ENCODE measurements around the gene GARIN5B. TPM values are rescaled to one million over a fixed set of nuclear protein-coding genes. Genes with fewer than 3 reads are reported as not detected.

The GARIN5B gene
- total RNA-seq, 1 experiment from 2014 or later, result not detected

GRCh38 chr19:55368701-55369563 lies 5.9 kb upstream of the GARIN5B start:
- TF ChIP-seq ZNF219 (CRISPR knock-in tag; IDR thresholded peaks at IDR 0.05; ENCODE audit: borderline replicate concordance) (no peak), ZNF512 (CRISPR knock-in tag; IDR thresholded peaks at IDR 0.05; ENCODE audit: borderline replicate concordance) (no peak), ZNF138 (CRISPR knock-in tag; conservative IDR thresholded peaks at IDR 0.05) (0 out of 2 replicates have a peak, but pooled peaks have one; percentile 62), ARID4B (CRISPR knock-in tag; IDR thresholded peaks at IDR 0.05; ENCODE audit: borderline replicate concordance) (0 out of 2 replicates have a peak, but pooled peaks have one; percentile 23), NR1H2 (CRISPR knock-in tag; IDR thresholded peaks at IDR 0.05) (0 out of 2 replicates have a peak, but pooled peaks have one; percentile 38), ZMAT4 (CRISPR knock-in tag; IDR thresholded peaks at IDR 0.05) (no peak), ZNF423 (CRISPR knock-in tag; IDR thresholded peaks at IDR 0.05) (no peak), JAZF1 (CRISPR knock-in tag; IDR thresholded peaks at IDR 0.05) (no peak), MAX (CRISPR knock-in tag; IDR thresholded peaks at IDR 0.05) (no peak), ZNF425 (CRISPR knock-in tag; conservative IDR thresholded peaks at IDR 0.05) (no peak)
- TF ChIP-seq, protein P1, sequence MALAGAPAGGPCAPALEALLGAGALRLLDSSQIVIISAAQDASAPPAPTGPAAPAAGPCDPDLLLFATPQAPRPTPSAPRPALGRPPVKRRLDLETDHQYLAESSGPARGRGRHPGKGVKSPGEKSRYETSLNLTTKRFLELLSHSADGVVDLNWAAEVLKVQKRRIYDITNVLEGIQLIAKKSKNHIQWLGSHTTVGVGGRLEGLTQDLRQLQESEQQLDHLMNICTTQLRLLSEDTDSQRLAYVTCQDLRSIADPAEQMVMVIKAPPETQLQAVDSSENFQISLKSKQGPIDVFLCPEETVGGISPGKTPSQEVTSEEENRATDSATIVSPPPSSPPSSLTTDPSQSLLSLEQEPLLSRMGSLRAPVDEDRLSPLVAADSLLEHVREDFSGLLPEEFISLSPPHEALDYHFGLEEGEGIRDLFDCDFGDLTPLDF (CRISPR knock-in tag; IDR thresholded peaks at IDR 0.05), result no peak
- H3K27me3 Mint-ChIP-seq (ENCODE audit: low read depth), result peaks cover 80% of the 10 kb centered on the region
- DNase-seq (ENCODE audit: low spot score), result peak; percentile 49
- peak; percentile 13 for ATAC-seq
- peak overlapping the region; percentile 50 for H3K4me3 Mint-ChIP-seq
- H3K4me1 Mint-ChIP-seq, result peaks cover 16% of the 10 kb centered on the region
- ChIA-PET POLR2A (interaction anchor here (0.6 to 2.9 kb wide), 6 partner anchors 15 to 67 kb away, joined by 3 to 12 read pairs (median 4); partner anchors contain the start of gene KMT5C), CTCF (interaction anchor here (0.6 to 2.8 kb wide), 10 partner anchors 15 to 890 kb away, joined by 3 to 13 read pairs (median 4); partner anchors contain the start of genes ISOC2 and TMEM238)
- no peaks in the 10 kb centered on the region for H3K9me3 Mint-ChIP-seq
- H3K27ac Mint-ChIP-seq, result no peak overlapping the region
- H3K36me3 Mint-ChIP-seq, result no peaks in the 10 kb centered on the region

GRCh38 chr19:55368106-55368505 lies 5.0 kb upstream of the GARIN5B start:
- Mint-ChIP-seq H3K27ac (no peak overlapping the region), H3K9me3 (no peaks in the 10 kb centered on the region), H3K27me3 (ENCODE audit: low read depth) (peaks cover 78% of the 10 kb centered on the region), H3K4me3 (no peak overlapping the region; the same call in 1 of the 2 replicates), H3K36me3 (no peaks in the 10 kb centered on the region), H3K4me1 (peaks cover 11% of the 10 kb centered on the region)
- CTCF ChIA-PET, result interaction anchor here (0.7 to 2.8 kb wide), 8 partner anchors 16 to 227 kb away, joined by 3 to 13 read pairs (median 4); partner anchors contain the start of genes ISOC2 and TMEM238
- no peak for ATAC-seq
- POLR2A ChIA-PET, result interaction anchor here (0.6 to 2.9 kb wide), 4 partner anchors 16 to 31 kb away, joined by 3 to 12 read pairs (median 4); partner anchors contain the start of gene KMT5C
- no peak for DNase-seq (ENCODE audit: low spot score)
- TF ChIP-seq, protein P2, sequence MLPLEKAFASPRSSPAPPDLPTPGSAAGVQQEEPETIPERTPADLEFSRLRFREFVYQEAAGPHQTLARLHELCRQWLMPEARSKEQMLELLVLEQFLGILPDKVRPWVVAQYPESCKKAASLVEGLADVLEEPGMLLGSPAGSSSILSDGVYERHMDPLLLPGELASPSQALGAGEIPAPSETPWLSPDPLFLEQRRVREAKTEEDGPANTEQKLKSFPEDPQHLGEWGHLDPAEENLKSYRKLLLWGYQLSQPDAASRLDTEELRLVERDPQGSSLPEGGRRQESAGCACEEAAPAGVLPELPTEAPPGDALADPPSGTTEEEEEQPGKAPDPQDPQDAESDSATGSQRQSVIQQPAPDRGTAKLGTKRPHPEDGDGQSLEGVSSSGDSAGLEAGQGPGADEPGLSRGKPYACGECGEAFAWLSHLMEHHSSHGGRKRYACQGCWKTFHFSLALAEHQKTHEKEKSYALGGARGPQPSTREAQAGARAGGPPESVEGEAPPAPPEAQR (CRISPR knock-in tag; IDR thresholded peaks at IDR 0.05), result no peak
- no peak for TF ChIP-seq IRF2 (CRISPR knock-in tag; IDR thresholded peaks at IDR 0.05; ENCODE audit: borderline replicate concordance, low read depth)
- no peak for TF ChIP-seq SOX15 (CRISPR knock-in tag; IDR thresholded peaks at IDR 0.05)
- TF ChIP-seq, protein P3, sequence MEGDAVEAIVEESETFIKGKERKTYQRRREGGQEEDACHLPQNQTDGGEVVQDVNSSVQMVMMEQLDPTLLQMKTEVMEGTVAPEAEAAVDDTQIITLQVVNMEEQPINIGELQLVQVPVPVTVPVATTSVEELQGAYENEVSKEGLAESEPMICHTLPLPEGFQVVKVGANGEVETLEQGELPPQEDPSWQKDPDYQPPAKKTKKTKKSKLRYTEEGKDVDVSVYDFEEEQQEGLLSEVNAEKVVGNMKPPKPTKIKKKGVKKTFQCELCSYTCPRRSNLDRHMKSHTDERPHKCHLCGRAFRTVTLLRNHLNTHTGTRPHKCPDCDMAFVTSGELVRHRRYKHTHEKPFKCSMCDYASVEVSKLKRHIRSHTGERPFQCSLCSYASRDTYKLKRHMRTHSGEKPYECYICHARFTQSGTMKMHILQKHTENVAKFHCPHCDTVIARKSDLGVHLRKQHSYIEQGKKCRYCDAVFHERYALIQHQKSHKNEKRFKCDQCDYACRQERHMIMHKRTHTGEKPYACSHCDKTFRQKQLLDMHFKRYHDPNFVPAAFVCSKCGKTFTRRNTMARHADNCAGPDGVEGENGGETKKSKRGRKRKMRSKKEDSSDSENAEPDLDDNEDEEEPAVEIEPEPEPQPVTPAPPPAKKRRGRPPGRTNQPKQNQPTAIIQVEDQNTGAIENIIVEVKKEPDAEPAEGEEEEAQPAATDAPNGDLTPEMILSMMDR (IDR thresholded peaks at IDR 0.05), result no peak
- TF ChIP-seq ETV6 (CRISPR knock-in tag; IDR thresholded peaks at IDR 0.05), result no peak
- no peak for TF ChIP-seq PRRX2 (CRISPR knock-in tag; IDR thresholded peaks at IDR 0.05)

All from WTC11 (cell line).